ENCODE measurements around the gene LCE3C.
"Not testable (repeated sequence)": the region's sequence is repeated elsewhere in the genome, so short reads cannot be mapped to it uniquely, and the experiment has no call there.

LCE3C gene, protein sequence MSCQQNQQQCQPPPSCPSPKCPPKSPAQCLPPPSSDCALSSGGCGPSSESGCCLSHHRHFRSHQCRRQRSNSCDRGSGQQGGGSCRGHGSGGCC

DNA sequence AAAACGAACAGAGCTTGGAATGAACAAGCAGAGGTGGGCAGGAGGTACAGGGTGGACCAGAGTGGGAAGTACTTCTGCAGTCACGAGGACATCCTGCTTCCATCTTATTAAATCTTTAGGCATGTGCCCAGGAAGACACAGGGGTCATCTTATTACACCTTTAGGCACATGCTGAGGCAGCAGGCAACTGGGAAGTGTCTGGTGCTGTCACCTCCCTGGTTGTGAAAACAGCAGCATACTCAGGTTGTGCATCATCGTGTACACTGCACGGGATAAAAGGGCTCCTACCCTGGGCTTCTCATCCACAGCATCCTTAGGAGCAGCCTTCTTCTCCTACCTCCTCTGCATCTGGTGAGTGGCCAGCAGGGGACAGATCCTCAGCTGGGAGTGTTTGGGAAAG, at the start of gene LCE3C:
Gene LCE3C (plus strand): TSS at position 301 of the 400 bp plus-strand sequence. CDS start 498 bp downstream, outside the sequence.
- in situ Hi-C loops (cut with MboI; ENCODE audit: low sequenced_read_pairs), result no loop called here

GRCh38 chr1:152565115-152565514, 34.9 kb upstream of the LCE3C start:
- in situ Hi-C loops (cut with MboI; ENCODE audit: low sequenced_read_pairs), result no loop called here

DNA sequence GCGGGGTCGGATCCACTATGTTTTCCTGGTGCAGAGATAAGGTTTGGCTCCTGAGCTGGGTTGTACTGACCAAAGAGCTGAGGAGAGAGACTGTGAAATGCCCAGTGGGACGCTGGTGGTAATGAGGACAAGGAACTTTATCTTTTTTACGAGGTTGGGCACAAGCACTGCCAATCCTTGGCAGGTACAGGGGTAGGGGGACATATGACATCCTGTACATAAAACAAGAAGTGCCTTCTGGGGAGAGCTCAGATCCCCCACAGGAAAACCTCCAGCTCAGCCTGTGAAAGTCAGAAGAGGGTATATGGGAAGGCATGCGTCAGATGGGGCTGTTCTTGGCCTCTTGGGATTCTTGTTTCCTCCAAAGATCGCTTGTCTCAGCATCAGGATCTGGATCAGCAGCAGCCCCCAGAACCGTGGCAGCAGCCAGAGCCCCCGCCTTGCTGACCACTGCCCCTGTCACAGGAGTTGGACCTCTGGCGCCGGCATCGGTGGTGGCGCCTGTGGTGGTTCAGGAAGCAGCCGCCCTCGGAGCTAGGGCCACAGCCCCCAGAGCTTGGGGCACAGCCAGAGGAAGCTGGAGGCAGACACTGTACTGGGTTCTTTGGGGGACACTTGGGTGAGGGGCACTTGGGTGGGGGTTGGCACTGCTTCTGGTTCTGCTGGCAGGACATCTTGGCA, 34.4 kb upstream of the LCE3C start:
- in situ Hi-C loops (cut with MboI; ENCODE audit: low sequenced_read_pairs), result no loop called here

GRCh38 chr1:152566681-152567080, 33.4 kb upstream of the LCE3C start, which contains the start of gene LCE3E:
TSS of gene LCE3E (minus strand) at chr1:152566780. CDS start at chr1:152566208, 572 bp downstream.
- in situ Hi-C loops (cut with MboI; ENCODE audit: low sequenced_read_pairs), result no loop called here

GRCh38 chr1:152577168-152577567, 22.9 kb upstream of the LCE3C start:
- in situ Hi-C loops (cut with MboI; ENCODE audit: low sequenced_read_pairs), result no loop called here

DNA sequence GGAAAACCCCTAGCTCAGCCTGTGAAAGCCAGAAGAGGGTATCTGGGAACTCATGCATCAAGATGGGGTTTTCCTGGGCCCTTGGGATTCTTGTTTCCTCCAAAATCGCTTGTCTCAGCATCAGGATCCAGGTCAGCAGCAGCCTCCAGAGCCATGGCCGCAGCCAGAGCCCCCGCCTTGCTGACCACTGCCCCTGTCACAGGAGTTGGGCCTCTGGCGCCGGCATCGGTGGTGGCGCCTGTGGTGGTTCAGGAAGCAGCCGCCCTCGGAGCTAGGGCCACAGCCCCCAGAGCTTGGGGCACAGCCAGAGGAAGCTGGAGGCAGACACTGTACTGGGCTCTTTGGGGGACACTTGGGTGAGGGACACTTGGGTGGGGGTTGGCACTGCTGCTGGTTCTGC, 20.5 kb upstream of the LCE3C start:
- in situ Hi-C loops (cut with MboI; ENCODE audit: low sequenced_read_pairs), result not testable (repeated sequence)

DNA sequence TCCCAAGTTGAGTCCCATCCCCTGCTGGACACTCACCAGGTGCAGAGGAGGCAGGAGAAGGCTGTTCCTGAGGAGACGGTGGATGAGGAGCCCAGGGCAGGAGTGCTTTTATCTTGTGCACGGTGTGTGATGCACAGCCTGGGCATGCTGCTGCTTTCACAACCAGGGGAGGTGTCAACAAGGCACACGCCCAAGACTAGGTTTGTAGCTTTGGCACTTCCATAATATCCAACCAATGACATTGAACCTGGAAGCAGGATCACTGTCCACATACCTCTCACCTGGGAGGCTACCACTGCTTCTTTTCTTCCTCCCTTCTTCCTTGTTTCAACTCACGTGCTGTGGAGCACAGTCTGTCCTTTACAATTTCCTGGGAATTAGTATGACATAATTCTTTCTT, 19.6 kb upstream of the LCE3C start, which contains the start of gene LCE3D:
Gene LCE3D (minus strand): TSS at position 84 of the 400 bp plus-strand sequence. CDS start 580 bp downstream, outside the sequence.
- in situ Hi-C loops (cut with MboI; ENCODE audit: low sequenced_read_pairs), result no loop called here

- in situ Hi-C loops (cut with MboI; ENCODE audit: low sequenced_read_pairs), result no loop called here
Observed at GRCh38 chr1:152582647-152583046, 17.4 kb upstream of the LCE3C start.

DNA sequence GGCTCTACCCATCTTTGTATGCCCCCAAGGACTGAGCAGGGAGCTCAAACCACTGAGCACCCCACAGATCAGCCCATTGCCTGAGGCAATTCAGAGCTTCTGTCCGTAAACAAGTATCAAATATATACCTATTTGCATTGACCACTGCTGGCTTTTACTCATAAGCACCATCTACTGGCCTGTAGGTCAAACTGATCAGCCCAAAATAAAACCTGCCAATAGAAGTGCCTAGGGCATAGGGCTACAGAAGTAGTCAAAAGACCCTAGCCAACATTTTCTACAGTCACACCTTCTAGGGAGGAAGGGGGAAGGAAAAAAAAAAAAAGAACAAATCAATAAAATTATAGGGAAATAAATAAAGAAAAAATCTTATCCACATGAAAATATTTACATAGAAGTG, 14.4 kb upstream of the LCE3C start:
- in situ Hi-C loops (cut with MboI; ENCODE audit: low sequenced_read_pairs), result no loop called here

DNA sequence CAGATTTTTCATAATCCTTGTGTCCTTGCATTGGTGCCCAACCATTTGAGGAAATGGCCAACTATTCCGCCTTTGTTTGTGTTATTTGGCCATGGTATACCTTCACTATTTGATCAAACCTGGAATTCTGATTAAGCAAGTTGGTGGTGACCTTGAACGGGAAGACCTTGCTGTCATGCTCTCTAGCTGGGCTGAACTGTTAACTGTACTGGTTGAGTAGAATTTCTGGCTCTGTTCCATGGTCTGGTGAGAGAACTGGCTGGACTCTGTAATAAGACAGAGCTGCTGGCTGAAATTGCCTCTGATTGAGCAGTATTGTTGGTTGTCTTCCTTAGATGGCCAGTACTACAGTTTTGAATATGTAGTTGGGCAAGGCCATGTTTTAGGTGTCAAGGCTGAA, 3.0 kb upstream of the LCE3C start:
- in situ Hi-C loops (cut with MboI; ENCODE audit: low sequenced_read_pairs), result no loop called here

DNA sequence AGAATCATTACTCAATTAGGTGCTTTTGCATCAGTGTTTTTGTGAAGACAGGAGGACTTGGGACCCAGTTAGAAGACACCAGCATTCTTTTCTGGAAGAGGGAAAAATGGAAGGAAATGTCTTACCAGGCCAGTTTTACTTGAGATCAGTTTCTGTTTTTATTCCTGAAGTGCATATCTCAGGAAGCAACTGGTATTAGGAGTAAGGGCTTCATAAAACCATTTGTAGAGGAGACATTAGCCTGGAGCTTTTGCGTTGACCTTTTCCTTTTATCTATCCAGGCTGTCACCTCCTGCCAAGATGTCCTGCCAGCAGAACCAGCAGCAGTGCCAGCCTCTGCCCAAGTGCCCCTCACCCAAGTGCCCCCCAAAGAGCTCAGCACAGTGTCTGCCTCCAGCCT, 13.5 kb downstream of the LCE3C start, which contains the start of gene LCE3B:
Gene LCE3B (plus strand): TSS at position 301 of the 400 bp plus-strand sequence. CDS start 0 bp downstream, at position 301.
- in situ Hi-C loops (cut with MboI; ENCODE audit: low sequenced_read_pairs), result no loop called here

DNA sequence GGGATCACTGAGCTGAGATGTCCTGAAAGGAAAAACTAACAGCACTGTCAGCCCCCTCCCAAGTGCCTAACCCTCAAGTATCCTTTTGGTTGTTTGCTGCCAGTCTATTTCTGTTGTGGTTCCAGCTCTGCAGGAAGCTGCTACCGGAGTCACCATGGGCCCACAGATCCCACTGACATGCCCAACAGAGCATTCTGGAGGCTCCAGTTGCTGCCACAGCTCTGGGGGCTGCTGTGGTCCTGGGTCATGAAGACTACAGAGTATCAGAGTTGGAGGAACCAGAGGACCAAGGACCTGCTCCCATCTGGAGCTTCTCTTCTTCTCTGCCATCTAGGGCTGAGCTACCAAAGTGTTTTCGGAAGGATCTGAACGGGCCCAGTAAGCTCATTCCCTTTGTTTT, 22.0 kb downstream of the LCE3C start:
- in situ Hi-C loops (cut with MboI; ENCODE audit: low sequenced_read_pairs), result no loop called here

DNA sequence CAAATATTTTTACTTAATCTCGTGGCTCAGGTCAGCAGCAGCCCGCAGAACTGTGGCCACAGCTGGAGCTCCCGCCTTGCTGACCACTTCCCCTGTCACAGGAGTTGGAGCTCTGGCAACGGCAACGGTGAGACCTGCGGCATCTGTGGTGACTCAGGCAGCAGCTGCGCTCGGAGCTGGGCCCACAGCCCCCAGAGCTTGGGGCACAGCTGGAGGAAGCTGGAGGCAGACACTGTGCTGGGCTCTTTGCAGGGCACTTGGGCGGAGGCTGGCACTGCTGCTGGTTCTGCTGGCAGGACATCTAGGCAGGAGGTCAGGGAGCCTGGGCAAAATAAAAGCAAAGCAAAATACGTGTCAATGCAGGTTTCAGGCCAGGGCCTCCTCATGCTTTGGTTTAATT, 22.8 kb downstream of the LCE3C start, which contains the start of gene LCE3A:
Gene LCE3A (minus strand): TSS at position 301 of the 400 bp plus-strand sequence. CDS start 0 bp downstream, at position 301.
- in situ Hi-C loops (cut with MboI; ENCODE audit: low sequenced_read_pairs), result no loop called here

DNA sequence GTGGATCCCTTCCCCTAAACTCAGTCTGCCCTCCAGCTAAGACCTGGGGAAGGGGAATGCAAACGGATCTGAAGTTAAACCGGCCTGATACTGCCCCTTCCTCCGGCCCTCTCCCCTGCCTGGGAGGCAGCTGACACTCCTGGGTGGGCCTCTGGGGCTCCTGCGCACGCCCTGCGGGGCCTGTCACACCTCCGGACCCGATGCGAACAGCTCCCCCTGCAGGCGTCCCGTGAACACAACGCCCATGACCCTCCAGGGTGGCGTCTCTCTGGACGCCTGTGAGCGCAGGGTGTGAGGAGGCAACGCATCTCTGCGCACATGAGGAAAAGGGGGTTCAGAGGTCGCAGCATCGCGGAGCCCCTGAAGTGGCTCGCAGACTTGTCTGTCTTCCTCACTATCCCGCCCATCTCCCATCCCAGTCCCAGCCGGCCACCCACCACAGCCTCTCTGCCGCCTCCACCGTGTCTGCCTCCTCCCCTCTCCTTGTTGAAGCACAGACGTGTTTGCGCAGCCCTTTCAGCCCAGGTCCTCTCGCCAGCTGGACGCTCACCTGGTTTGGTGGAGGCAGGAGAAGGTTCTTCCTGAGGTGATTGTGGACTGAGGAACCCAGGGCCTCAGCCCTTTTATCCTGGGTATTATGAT, 23.3 kb downstream of the LCE3C start:
- in situ Hi-C loops (cut with MboI; ENCODE audit: low sequenced_read_pairs), result no loop called here

DNA sequence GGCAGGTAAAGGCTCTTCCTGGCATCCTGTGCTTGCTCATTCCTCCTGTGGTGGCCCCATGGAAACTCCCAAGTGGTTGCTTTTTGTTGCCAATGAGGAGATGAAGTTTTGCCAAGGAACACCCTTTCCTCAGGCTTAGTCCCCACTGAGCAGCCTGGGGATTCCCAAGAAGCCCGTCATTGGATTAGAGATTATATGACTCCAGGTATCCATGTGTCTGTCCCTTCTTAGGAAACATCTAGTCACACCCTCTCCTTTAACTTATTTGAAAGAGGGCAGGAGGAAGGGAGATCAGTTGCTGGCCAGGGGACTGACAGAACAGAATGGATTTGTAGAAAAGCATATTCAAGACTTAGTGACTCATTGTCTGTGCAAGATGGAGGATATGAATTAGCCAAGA, 26.7 kb downstream of the LCE3C start:
- in situ Hi-C loops (cut with MboI; ENCODE audit: low sequenced_read_pairs), result no loop called here

DNA sequence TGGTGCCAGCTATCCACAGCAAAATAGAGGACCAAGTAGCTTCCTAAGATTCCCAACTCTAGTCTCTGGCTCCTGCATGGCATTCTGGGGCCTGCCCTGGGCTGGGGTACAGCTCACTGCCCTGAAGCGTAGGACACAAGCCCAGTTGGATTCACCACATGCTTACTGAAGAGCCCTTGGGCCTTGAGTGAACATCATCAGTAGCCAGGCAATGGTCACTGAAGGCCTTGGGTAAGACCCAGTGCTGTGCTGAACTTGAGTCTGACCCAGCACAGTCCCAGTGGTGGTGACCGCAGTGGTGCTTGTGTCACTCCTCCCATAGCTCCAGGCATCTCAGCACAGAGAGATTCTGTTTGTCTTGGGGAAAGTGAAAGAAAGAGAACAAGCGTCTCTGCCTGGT, 30.6 kb downstream of the LCE3C start:
- in situ Hi-C loops (cut with MboI; ENCODE audit: low sequenced_read_pairs), result no loop called here

- in situ Hi-C loops (cut with MboI; ENCODE audit: low sequenced_read_pairs), result no loop called here
Observed at GRCh38 chr1:152640351-152640750, 40.3 kb downstream of the LCE3C start.

- in situ Hi-C loops (cut with MboI; ENCODE audit: low sequenced_read_pairs), result no loop called here
Observed at GRCh38 chr1:152643945-152644344, 43.9 kb downstream of the LCE3C start.

DNA sequence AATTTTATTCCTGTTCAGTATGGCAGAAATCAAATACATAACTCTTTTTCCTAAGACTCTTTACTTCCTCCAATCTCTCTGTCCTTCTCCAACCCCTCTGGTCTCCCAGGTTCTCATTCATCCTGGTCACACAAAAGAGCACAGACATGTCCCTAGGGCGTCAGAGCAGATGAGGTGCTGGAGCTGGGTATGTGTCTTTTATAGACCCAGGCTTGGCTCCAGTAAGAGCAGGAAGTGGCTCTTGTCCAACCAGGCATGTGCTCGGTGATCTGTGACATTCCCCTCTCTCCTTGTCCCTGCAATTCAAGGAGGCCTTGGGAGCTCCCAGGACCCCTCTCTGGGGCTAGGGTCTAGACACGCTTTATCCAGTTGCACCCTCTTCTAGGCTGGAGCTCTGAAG, 45.1 kb downstream of the LCE3C start:
- in situ Hi-C loops (cut with MboI; ENCODE audit: low sequenced_read_pairs), result no loop called here

DNA sequence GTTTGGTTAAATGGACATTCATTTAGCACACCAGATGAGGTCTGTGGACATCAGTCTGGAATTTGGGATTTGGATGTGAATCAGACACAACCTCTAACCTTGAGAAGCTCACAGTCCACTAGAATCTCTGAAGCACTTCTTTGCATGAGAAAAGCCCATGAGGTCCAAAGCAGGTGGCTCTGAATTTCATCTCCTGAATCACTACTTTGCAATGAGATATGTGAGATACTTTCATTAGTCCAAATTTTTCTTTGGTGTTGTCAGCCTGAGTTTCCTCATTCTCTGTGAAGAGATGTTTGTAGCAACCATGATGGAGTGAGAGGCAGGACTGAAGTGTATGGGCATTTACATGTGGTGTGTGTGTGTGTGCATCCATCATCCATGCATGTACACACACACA, 46.6 kb downstream of the LCE3C start:
- in situ Hi-C loops (cut with MboI; ENCODE audit: low sequenced_read_pairs), result no loop called here
